GM19239 (cell line): ENCODE data around the gene PTPRT.

Experiments used
- DNase-seq: peaks from one replicate; pipeline ENCODE4 v3.0.0; 2011; ENCODE audit warnings: low spot score; ENCODE audit not compliant: insufficient read length
- FAIRE-seq: peaks from 2 replicates; lab custom pipeline; 2011; peaks lifted over from hg19 to GRCh38; lab: Jason Lieb, UNC

PTPRT gene

GRCh38 chr20:42987376-42988114 is 202.2 kb downstream of the PTPRT start:
- no peak for FAIRE-seq

GRCh38 chr20:42986143-42986773 is 203.4 kb downstream of the PTPRT start:
- FAIRE-seq (no peak), DNase-seq (no peak)

More at GRCh38 chr20:42987376-42988114, 202.2 kb downstream of the PTPRT start:
- no peak for DNase-seq

- FAIRE-seq (no peak), DNase-seq (no peak)
Observed at GRCh38 chr20:42985628-42986027, 204.1 kb downstream of the PTPRT start.

- DNase-seq (no peak), FAIRE-seq (no peak)
Observed at GRCh38 chr20:42982218-42982617, 207.5 kb downstream of the PTPRT start.

GRCh38 chr20:42981253-42981652 is 208.5 kb downstream of the PTPRT start:
- no peak for FAIRE-seq

GRCh38 chr20:42979720-42980119 is 210.0 kb downstream of the PTPRT start:
- FAIRE-seq (no peak), DNase-seq (no peak)

More at GRCh38 chr20:42981253-42981652, 208.5 kb downstream of the PTPRT start:
- no peak for DNase-seq

GRCh38 chr20:42978184-42978974 is 211.3 kb downstream of the PTPRT start:
- no peak for DNase-seq
- no peak for FAIRE-seq

GRCh38 chr20:42975974-42976373 is 213.7 kb downstream of the PTPRT start:
- no peak for FAIRE-seq
- no peak for DNase-seq

- no peak for FAIRE-seq
- no peak for DNase-seq
Observed at GRCh38 chr20:42974347-42974746, 215.4 kb downstream of the PTPRT start.

- FAIRE-seq (no peak), DNase-seq (no peak)
Observed at GRCh38 chr20:42972591-42972990, 217.1 kb downstream of the PTPRT start.

GRCh38 chr20:42968746-42969145 is 221.0 kb downstream of the PTPRT start:
- DNase-seq (no peak), FAIRE-seq (no peak)

- no peak for FAIRE-seq
- DNase-seq = no peak
Observed at GRCh38 chr20:42963796-42964195, 225.9 kb downstream of the PTPRT start.

GRCh38 chr20:42961771-42962170 is 227.9 kb downstream of the PTPRT start:
- FAIRE-seq = no peak
- DNase-seq = no peak

- DNase-seq = no peak
- FAIRE-seq = no peak
Observed at GRCh38 chr20:42959996-42960395, 229.7 kb downstream of the PTPRT start.

GRCh38 chr20:42958367-42959069 is 231.2 kb downstream of the PTPRT start:
- DNase-seq (no peak), FAIRE-seq (no peak)

- no peak for FAIRE-seq
- DNase-seq = no peak
Observed at GRCh38 chr20:42957704-42958095, 232.0 kb downstream of the PTPRT start.

GRCh38 chr20:42957018-42957703 is 232.5 kb downstream of the PTPRT start:
- DNase-seq = no peak
- FAIRE-seq = no peak

- no peak for FAIRE-seq
- no peak for DNase-seq
Observed at GRCh38 chr20:42955713-42956112, 234.0 kb downstream of the PTPRT start.

GRCh38 chr20:42954951-42955350 is 234.8 kb downstream of the PTPRT start:
- FAIRE-seq = no peak

GRCh38 chr20:42949950-42950349 is 239.8 kb downstream of the PTPRT start:
- no peak for FAIRE-seq

More at GRCh38 chr20:42954951-42955350, 234.8 kb downstream of the PTPRT start:
- DNase-seq = no peak

More at GRCh38 chr20:42949950-42950349, 239.8 kb downstream of the PTPRT start:
- no peak for DNase-seq
